ENCODE results near the gene POLD3.
"Not testable (repeated sequence)": the region's sequence is repeated elsewhere in the genome, so short reads cannot be mapped to it uniquely, and the experiment has no call there.

Gene POLD3

DNA sequence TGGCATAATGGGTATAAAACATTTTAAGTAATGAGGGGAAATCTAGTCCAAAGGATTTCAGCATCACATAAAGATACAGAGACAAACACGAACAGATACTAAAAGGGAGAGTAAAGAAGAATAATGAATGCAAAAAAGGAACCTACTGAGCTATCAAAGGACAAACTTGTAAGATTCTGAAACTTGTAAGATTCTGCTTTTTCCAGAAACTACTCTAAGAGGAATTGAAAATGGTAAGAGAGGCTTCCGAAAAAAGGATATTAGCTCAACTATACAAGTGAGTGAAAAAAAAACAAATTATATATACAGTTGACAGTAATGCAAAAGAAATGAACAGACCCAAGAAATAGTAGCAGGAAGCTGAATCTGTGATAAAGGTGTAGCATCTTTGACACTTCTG is 37.7 kb downstream of the POLD3 start:
- intact Hi-C loops (cut with DNase I): loop anchor here (10.0 kb wide), 1 partner anchor 95 kb away; no protein-coding TSS in a partner anchor
- DNase-seq: no peak

- DNase-seq: no peak
- intact Hi-C loops (cut with DNase I): loop anchor here (10.0 kb wide), 1 partner anchor 91 kb away; no protein-coding TSS in a partner anchor
Observed at GRCh38 chr11:74633406-74634393, 41.3 kb downstream of the POLD3 start.

DNA sequence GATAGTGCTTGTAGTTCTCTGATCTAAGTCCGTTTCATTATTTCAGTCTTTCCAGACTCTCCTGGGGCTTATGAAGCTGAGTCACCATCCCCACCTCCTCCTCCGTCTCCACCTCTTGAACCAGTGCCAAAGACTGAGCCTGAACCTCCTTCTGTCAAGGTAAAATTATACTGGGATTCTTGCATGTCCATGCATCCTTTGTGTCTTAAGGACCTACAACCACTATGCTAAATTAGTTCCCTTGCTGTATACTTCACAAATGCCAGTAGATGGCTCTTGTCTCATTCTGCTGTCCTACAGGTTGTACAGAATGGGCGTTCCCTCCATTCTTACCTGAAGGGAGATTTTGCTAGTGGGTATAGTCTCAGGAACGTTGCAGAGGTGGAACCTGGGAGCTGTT is 42.2 kb downstream of the POLD3 start:
- intact Hi-C loops (cut with DNase I): loop anchor here (10.0 kb wide), 1 partner anchor 90 kb away; no protein-coding TSS in a partner anchor
- DNase-seq: peak in 27 of 42 donors; percentile 8 to 68 (median 34)

DNA sequence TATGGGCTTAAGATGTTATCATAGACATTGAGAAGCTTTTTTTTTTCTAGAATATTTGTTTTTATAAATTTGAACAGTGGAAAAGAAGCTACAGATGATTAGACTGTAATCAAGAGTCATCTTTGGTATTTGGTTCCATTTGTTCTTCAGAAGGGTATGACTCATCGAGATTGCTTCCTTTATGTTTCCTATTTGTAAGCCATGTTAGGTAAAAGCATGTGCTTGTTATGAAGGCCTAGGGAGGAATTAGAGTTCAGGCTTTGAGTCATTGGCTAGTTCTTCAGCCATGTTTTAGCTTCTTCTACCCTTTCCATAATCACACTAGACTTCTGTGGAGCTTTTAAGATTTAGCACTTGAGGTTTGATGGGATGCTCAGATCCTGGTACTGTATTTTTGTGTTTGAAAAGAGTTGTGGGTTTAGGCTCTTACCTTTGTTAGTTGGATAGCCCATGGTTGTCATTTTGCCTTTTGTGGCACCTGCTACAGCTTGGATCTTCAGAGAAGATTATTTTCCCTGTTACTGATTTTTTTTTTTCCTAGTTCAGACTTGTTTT is 44.3 kb downstream of the POLD3 start:
- DNase-seq: no peak
- intact Hi-C loops (cut with DNase I): loop anchor here (10.0 kb wide), 1 partner anchor 88 kb away; no protein-coding TSS in a partner anchor

GRCh38 chr11:74637700-74638099 is 45.3 kb downstream of the POLD3 start:
- intact Hi-C loops (cut with DNase I): loop anchor here (10.0 kb wide), 1 partner anchor 87 kb away; no protein-coding TSS in a partner anchor
- no peak for DNase-seq

GRCh38 chr11:74638869-74639268 is 46.5 kb downstream of the POLD3 start:
- intact Hi-C loops (cut with DNase I): loop anchor here (10.0 kb wide), 1 partner anchor 86 kb away; no protein-coding TSS in a partner anchor
- DNase-seq: no peak

GRCh38 chr11:74639533-74639932 is 47.2 kb downstream of the POLD3 start:
- DNase-seq: no peak
- intact Hi-C loops (cut with DNase I): loop anchor here (10.0 kb wide), 1 partner anchor 85 kb away; no protein-coding TSS in a partner anchor

- DNase-seq: peak in 5 of 42 donors; percentile 9 to 26 (median 19)
- intact Hi-C loops (cut with DNase I): no loop called here
Observed at GRCh38 chr11:74641289-74641688, 48.9 kb downstream of the POLD3 start.

DNA sequence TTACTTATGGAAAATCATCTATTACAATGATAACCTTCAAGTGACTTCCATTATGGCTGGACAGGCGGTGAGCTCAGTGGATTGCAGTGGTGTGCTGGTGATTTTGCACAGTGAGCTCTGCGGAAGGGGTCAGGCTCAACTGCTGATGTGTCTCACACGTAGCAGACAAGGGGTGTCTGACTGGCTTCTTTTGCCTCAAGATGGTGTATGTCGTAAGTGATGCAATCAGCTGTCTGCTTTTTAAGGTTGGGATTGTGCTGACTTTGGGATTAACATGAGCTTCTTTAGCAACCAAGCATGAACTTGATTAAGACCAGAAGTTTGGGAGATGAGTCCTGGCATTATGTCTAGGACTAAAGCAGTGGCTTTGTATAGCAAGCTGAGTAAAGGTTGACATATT is 49.5 kb downstream of the POLD3 start:
- intact Hi-C loops (cut with DNase I): no loop called here
- no peak for DNase-seq

DNA sequence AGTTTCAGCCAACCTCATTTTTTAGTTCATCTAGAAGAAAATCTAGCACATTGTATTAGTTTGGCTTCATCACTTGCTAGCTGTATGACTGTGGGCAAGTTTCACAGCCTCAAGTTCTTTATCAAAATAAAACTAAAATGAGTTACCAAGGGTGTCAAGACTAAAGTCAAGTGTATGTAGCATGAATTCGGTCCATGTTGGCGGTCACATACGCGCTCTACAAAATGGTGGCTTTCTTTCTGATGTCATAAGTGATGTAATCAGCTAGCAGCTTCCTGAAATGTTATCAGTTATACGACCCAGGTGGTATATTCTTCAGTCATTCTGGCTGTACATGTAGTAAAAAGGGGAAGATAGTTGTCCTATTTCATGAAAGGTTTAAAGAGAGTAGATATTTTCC is 50.5 kb downstream of the POLD3 start:
- no peak for DNase-seq
- intact Hi-C loops (cut with DNase I): no loop called here

GRCh38 chr11:74644081-74644480 is 51.7 kb downstream of the POLD3 start:
- intact Hi-C loops (cut with DNase I): no loop called here
- no peak for DNase-seq

DNA sequence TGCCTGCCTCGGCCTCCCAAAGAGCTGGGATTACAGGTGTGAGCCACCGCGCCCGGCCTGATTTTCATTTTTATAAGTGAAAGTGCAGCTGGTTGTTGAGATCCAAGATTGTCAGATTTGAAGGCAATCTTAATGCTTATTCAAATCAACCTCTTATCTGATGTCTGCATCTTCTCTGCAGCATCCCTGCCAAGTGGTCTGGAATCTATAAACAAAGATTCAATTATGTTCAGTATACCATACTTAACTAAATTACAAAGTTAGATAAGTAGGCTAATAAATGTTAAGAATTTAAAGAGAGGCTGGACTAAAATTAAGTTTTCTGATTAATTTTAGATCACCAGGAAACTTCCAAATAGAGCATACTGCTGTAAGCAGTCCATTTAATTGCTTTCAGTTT is 53.8 kb downstream of the POLD3 start:
- intact Hi-C loops (cut with DNase I): no loop called here
- no peak for DNase-seq

- intact Hi-C loops (cut with DNase I): no loop called here
- DNase-seq: no peak
Observed at GRCh38 chr11:74646954-74647353, 54.6 kb downstream of the POLD3 start.

DNA sequence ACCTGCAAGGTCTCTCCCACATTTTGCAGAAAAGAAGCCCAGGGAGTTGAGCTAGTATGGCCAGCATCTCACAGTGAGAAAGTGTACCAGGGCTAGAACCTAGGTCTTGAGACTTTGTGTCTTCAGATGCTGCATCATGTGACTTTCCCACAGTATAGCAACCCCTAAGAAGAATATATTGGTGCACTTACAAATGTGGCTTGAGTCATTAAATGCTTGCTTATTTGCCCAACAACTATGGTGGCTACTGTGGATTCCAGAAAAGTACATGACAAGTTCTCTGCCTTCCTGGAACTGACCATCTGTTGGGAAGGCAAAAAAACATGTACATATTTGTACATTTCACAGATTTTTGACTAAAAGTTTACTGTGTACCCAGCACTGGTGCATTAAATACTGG is 55.0 kb downstream of the POLD3 start:
- intact Hi-C loops (cut with DNase I): no loop called here
- DNase-seq: no peak

DNA sequence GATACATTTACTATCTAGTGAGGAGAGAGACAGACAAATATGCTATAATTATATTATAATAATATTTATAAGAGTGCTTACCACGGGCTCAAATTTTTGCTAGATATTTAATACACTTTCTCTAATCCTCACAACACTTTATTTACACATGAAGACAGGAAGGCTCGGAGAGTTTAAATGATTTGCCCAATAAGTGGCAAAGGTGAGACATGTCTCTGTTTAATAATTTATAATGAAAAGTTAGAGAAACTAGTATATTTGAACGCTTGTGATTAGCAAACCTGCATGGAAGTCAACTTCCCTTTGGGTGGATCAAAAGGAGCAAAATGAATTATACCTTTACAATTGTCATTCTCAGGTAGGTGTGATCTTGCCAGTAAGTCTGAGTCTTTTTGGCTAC is 55.4 kb downstream of the POLD3 start:
- DNase-seq: no peak
- intact Hi-C loops (cut with DNase I): no loop called here

GRCh38 chr11:74648894-74649293 is 56.5 kb downstream of the POLD3 start:
- no peak for DNase-seq
- intact Hi-C loops (cut with DNase I): no loop called here

GRCh38 chr11:74650498-74650897 is 58.1 kb downstream of the POLD3 start:
- intact Hi-C loops (cut with DNase I): no loop called here
- no peak for DNase-seq

GRCh38 chr11:74654976-74655375 is 62.6 kb downstream of the POLD3 start:
- intact Hi-C loops (cut with DNase I): no loop called here
- no peak for DNase-seq

DNA sequence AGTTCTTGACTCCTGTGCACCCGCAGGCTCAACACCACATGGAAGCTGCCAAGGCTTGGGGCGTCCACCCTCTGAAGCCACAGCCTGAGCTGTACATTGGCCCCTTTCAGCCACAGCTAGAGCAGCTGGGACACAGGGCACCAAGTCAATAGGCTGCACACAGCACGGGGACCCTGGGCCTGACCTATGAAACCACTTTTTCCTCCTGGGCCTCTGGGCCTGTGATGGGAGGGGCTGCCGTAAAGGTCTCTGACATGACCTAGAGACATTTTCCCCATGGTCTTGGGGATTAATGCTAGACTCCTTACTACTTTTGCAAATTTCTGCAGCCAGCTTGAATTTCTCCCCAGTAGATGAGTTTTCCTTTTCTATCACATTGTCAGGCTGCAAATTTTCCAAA is 66.7 kb downstream of the POLD3 start:
- intact Hi-C loops (cut with DNase I); DNase-seq: not testable (repeated sequence)

- intact Hi-C loops (cut with DNase I): no loop called here
- DNase-seq: no peak
Observed at GRCh38 chr11:74662487-74663103, 70.2 kb downstream of the POLD3 start.

All from head of caudate nucleus (tissue), 42 donors.